GM10847 (cell line): ENCODE results near the gene GLB1L2.

Experiments
- POLR2A ChIP-seq: IDR thresholded peaks from 2 replicates; pipeline ENCODE4 v1.6.1; 2011; ENCODE audit not compliant: insufficient read length; ENCODE audit errors: extremely low read depth

The GLB1L2 gene

GRCh38 chr11:134341805-134342571 lies 10.2 kb downstream of the GLB1L2 start:
- no peak for TF ChIP-seq POLR2A

DNA sequence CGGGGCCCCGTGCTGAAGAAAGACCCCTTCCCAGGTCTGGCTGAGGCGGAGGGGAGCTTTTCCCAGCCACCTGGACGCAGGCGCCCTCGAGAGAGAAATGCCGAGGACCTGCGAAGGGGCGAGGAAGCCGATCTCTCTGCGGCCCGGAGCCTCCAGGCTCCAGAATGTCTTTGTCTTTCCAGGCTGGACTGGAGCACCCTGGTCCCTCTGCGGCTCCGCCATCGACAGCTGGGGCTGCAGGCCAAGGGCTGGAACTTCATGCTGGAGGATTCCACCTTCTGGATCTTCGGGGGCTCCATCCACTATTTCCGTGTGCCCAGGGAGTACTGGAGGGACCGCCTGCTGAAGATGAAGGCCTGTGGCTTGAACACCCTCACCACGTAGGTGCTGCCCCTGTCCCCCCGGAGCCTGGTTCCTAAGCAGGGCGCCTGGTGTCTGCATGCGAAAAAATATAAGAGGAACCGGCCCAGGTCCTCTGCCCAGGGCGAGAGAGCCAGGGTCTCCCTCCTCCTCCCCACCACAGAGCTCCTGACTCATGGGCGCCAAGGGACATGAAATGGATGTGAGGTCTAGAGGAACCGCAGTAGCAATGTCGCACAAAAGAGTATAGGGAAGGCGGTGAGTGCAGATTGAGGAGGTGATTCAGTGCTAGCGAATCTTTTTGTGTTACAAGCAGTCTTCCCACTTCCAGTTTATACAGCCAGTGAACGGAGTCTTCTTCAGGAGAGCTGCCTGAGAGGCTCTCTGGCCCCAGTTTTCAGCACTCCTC lies 11.0 kb downstream of the GLB1L2 start:
- TF ChIP-seq POLR2A: no peak

DNA sequence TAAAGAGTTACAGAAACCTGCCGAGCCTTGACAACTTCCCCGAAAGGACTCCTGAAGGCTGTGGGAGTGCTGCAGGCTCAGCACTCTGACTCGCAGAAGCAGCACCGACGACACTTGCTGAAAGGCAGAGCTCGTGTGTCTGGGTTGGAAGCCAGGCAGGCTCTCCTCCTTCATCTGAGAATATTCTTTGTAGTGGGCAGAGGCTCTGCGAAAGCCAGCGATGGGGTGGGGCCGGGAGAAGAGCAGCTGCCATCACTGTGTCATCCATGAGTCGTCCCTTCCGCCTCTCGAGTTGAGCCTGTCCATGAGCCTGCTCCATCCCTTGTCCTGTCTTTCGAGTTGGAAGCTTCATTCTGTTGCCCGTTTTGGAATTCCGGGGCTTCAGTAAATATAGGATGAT lies 11.9 kb downstream of the GLB1L2 start:
- TF ChIP-seq POLR2A: no peak

DNA sequence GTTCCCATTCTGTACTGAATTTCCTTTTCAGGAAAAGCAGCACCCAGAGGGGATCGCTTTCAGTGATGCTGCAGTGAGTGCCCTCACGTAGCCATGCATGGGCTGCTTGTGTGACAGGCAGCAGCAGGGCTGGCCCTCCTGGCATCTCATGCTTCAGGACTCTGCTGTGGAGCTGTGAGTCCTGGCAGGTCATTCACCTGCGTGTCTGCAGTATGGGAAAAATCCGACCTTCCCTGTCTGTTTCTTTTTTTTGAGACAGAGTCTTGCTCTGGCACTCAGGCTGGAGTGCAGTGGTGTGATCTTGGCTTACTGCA lies 13.4 kb downstream of the GLB1L2 start:
- TF ChIP-seq POLR2A: no peak

DNA sequence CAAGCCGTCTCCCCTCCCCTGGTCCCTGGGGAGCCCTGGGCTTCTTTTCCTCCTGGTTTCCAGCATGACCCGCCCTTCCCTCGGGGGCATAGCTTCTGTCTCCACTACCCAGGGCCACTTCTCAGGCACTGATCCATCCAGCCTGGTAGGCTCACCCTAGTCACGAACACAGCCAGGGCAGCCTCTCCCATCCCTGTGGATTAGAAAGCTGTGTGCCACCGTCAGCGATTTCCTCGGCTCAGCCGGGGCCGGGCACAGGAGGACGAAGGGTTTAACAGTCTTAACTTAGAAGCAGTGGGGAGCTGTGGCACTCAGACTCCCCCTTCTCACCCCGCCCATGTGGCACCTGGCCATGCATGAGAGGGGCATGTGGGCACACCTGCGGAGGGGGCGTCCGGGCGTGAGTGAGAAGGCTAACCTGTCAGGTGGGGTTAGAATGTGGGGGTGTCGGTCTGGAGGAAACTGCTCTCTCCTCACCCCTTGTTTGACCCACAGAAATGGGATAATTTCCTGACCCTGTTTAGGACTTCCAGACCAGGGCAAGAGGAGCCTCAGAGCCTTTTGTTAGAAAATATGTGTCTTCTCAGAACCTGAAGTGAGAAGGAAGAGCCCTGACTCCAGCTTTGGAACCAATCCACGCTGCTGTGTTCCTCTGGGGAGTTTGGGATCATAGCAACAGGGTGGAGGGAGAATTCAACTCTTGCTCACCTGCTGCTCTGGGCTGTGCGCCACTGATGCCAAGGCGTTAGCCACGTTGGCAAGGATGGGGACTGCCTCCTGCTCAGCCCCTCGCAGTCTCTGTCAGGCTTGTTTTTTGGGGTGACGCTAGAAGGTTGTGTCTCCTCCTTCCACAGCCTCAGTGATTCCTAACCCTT lies 14.6 kb downstream of the GLB1L2 start:
- TF ChIP-seq POLR2A: no peak

- TF ChIP-seq POLR2A: no peak
Observed at GRCh38 chr11:134346976-134347350, 15.2 kb downstream of the GLB1L2 start.

GRCh38 chr11:134347441-134347840 lies 15.7 kb downstream of the GLB1L2 start:
- no peak for TF ChIP-seq POLR2A

- no peak for TF ChIP-seq POLR2A
Observed at GRCh38 chr11:134349109-134349801, 17.5 kb downstream of the GLB1L2 start.

GRCh38 chr11:134349802-134350355 lies 18.1 kb downstream of the GLB1L2 start:
- no peak for TF ChIP-seq POLR2A

- TF ChIP-seq POLR2A: no peak
Observed at GRCh38 chr11:134350381-134350780, 18.6 kb downstream of the GLB1L2 start.

DNA sequence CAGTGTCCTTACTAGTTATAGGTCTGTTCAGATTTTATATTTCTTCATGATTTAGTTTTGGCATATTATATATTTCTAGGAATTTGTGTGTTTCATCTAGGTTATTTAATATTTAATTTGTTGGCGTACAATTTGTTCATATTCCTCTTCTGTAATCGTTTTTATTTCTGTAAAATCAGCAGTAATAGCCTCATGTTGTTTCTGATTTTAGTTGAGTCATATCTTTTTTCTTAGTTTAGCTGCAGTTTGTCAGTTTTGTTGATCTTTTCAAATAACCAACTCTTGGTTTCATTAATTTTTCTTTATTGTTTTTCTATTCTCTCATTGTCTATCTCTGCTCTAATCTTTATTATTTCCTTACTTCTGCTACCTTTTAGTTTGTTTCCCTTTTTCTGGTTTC lies 20.3 kb downstream of the GLB1L2 start:
- TF ChIP-seq POLR2A: no peak

DNA sequence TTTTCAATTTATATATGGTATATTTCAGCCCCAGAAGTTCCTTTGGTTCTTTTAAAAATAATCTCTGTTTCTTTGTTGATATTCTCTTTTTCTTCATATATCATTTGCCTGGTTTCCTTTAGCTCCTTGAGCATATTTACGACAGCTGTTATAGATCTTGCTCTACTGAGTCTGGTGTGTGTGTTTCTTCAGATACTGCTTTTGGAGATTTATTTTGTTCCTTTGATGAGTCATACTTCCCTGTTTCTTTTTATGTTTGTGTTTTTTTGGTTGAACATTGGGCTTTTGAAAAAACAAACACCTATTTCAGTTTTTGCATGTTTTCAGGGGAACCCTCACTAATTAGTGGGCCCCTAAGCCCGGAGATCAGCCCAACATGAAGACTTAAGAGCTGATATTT lies 23.3 kb downstream of the GLB1L2 start:
- TF ChIP-seq POLR2A: no peak

GRCh38 chr11:134355656-134356055 lies 23.9 kb downstream of the GLB1L2 start:
- no peak for TF ChIP-seq POLR2A

- TF ChIP-seq POLR2A: no peak
Observed at GRCh38 chr11:134356656-134357544, 25.1 kb downstream of the GLB1L2 start.
